Measurements from ENCODE around the gene C1D. TPM values are rescaled to one million over a fixed set of nuclear protein-coding genes. Genes with fewer than 3 reads are reported as not detected.

Gene C1D
- total and polyA plus RNA-seq, 8 donors, result 3.3 to 16.7 (median 6.3) TPM

GRCh38 chr2:67993329-67993728 is 69.5 kb downstream of the C1D start:
- no peaks in the 10 kb centered on the region for H3K27me3 ChIP-seq
- 71 to 83% methylated on average over 3 of the region's 3 CpGs for WGBS, 2 donors
- no peak for TF ChIP-seq CTCF (IDR thresholded peaks at IDR 0.05)
- H3K4me3 ChIP-seq, result no peak overlapping the region
- intact Hi-C loops (cut with DNase I), result no loop called here
- H3K4me1 ChIP-seq, result no peaks in the 10 kb centered on the region
- ATAC-seq, result no peak
- no peak for DNase-seq
- H3K27ac ChIP-seq, result no peak overlapping the region
- no peaks in the 10 kb centered on the region for H3K36me3 ChIP-seq
- no peak for FAIRE-seq
- no peaks in the 10 kb centered on the region for H3K9me3 ChIP-seq

- no peaks in the 10 kb centered on the region for H3K36me3 ChIP-seq
- no peak overlapping the region for H3K4me3 ChIP-seq
- TF ChIP-seq CTCF (IDR thresholded peaks at IDR 0.05), result no peak
- H3K27ac ChIP-seq, result no peak overlapping the region
- intact Hi-C loops (cut with DNase I), result no loop called here
- ATAC-seq (no peak), FAIRE-seq (no peak), DNase-seq (no peak)
- H3K4me1 ChIP-seq, result no peaks in the 10 kb centered on the region
- WGBS, 2 donors, result 70 to 83% methylated on average over 2 of the region's 2 CpGs
- no peaks in the 10 kb centered on the region for H3K9me3 ChIP-seq
- H3K27me3 ChIP-seq, result no peaks in the 10 kb centered on the region
Measured at GRCh38 chr2:67991456-67991855, 71.3 kb downstream of the C1D start.

Other genes starting within 250 kb of the C1D start
- 1 to 10 TPM; 3.6 to 8.2 (median 5.3) TPM for gene PNO1, start 94.9 kb upstream of the C1D start, total RNA-seq
- 1 to 10 TPM; 3.5 to 6.1 TPM for gene PNO1, start 94.9 kb upstream of the C1D start, polyA plus RNA-seq
- 10 to 100 TPM; 15.5 to 27.4 (median 23.4) TPM for gene PPP3R1, start 189.5 kb upstream of the C1D start, total RNA-seq
- gene PPP3R1, start 189.5 kb upstream of the C1D start, polyA plus RNA-seq, result 10 to 100 TPM in 1 of 2 donors, 1 to 10 TPM in 1; 6.1 to 12.4 TPM